NCI-H2171 (cell line): ENCODE data around the gene RIMS4.
A peak's percentile ranks its signal among the peaks of the same experiment; 100 is the strongest.
"Not testable (repeated sequence)": the region's sequence is repeated elsewhere in the genome, so short reads cannot be mapped to it uniquely, and the experiment has no call there.

ENCODE experiments used
- DNase-seq: peaks from one replicate; lab custom pipeline; 2025; lab: John Stamatoyannopoulos, UW

The RIMS4 gene

DNA sequence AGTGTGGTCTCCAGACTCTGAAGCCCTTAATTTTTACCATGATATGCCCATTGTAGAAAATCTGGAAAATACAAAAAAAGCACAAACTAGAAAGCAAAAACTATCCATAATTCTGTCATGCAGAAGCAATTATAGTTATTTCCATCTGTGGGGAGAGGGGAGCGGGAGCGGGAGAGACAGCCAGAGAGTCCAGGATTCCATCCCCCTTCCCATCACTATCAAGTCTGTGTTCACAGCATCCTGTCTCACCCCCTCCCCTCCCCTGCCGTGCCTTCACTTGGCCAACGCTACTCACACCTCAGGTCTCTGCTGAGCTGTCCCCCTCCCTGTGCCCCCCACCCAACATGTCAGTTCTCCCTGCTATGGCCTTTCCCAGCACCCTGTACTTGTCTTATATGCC, 14.5 kb downstream of the RIMS4 start:
- DNase-seq: no peak

DNA sequence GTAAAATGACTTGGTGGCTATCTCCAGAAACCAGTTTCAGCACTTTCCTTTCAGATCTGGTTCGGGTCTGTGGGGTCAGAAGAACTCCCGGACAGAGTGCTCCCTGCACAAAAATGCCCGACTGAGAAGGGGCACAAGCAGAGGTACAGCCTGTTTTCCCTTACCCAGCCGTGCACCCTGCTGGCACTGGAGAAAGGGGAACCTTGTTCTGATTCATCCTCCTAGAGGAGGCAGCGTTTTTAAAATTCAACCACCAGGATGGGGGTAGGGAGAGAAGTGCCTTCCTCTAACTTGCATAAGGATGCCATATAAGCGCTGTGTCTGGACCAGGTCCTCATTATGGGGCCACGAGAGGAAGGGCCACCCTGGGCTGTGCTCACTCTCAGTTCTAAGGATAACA, 17.6 kb downstream of the RIMS4 start:
- no peak for DNase-seq

DNA sequence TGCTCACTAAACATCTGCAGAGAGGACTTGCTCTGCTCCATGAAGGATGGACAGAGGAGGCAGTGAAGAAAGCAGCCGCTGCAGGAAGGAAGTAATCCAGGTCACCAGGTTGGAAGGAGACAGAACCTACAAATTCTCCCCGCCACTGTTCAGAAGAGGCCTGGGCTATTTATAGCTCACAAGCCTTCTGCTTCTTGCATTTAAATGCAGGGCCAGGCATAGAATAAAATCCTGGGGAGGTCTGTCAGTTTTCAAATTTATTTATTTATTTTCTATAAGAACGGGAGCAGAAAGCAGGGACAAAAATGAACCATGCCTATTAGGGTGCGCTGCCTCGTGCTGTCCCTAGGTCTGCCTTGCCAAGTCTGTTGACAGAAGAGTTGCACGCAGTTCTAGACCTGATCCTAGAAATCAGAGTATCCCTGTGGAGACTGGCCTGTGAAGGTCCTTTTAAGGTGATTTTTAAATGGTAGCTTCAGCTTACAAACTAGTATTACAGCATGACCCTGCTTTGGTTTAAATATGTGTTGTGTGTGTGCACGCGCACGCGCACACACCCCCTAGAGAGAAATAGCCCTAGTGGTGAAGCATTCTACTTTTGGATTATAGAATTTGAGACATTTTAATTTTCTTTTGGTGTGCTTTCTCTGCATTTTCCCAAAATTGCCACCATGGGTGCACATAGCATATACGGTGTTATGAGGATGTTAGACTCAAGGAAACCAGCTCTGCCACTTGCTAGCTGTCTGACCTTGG, 19.5 kb downstream of the RIMS4 start:
- DNase-seq: no peak

DNA sequence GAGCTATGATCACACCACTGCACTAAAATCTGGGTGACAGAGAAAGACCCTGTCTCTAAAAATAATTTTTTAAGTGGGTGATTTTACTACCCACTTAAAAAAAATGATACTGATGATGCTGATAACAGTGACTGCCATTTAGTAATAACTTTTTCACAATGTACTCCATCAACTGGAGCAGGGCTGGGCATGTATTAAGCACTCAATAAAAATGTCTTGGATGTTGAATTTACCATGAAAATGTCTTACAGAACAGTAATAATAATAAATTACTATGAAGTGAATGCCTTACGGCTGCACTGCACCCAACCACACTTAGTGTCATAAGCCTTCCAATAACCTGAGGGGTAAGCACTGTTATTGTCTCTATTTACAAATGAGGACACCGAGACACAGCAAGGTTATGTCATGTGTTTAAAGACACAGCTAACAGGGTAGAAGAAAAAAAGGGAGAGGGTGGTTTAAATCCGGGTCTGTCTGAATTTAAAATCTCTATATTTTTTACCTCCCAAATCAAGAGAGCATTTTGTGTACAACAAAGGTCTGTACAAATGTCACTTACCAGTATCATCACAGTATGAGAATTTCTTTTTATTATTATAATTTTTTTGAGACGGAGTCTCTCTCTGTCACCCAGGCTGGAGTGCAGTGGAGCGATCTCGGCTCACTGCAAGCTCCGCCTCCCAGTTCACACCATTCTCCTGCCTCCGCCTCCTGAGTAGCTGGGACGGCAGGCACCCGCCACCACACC, 21.5 kb downstream of the RIMS4 start:
- no peak for DNase-seq

DNA sequence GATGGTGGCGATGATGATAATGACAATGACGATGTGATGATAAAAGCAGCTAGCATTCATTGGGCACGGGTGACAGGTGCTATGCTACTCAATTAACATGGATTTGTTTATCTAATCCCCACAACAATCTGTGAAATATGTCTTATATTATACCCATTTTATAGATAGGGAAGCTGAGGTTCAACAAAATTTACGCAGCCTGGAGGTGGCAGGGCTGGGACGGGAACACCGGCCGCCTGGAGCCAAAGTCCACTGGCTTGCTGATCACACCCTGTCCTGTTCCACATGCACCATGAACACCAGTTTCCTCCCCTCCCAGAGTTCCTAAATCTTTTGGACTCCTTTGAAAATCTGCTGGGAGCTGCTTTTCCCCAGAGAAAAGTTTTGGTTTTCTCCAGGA, 23.0 kb downstream of the RIMS4 start:
- no peak for DNase-seq

DNA sequence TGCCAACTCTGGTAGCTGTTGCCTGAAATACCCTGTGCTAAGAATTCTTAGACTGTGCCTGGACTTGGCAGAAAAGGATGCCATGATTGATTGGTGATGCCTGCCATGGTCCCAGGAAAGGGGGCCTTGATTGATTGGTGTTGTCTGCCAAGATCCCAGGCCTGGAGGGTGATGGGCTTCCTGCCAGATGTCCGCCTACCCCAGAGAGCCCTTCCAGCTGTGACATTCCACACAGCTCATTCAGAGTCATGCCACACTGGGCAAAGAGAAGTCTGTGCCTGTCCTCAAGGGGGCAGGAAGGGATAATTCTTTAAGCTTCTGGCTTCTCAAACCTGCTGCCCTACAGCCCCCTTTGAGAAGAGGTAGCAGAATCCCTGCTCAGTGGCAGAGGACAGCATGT, 24.6 kb downstream of the RIMS4 start:
- peak; percentile 3 for DNase-seq

DNA sequence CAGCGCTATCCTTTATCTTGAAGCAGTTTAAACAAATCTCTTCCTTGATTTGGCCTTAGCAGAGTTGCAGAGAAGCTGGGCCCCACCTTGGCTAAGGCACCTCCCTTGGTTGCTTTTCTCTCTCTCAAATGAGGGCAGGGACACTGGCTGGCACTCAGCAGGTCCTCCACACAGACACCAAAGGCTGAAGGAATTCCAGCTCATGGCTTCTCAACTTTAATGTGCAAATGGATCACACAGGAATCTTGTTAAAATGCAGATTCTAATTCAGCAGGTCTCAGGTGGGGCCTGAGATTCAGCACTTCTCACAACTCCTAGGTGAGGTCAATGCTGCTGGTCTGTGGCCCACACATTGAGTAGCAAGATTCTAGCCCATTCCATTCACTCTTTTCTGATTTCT, 25.7 kb downstream of the RIMS4 start:
- DNase-seq: no peak

DNA sequence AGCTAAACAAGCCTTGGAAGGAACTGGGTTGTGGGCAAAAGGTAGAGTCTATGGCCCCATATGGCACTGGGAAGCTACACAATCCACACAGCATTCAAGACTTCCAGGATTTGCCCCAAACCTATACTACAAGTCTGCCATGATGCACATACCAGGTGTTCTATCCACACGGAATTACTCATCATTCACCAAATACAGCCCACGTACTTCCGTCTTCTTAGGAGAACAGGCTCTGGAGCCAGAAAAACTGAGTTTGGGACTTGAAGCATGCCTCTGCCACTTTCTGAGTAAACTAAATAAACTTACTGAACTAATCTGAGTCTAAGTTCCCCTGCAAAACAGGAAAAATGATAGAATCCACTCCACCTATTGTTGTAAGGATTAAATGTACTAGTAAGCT, 28.6 kb downstream of the RIMS4 start:
- DNase-seq: no peak

DNA sequence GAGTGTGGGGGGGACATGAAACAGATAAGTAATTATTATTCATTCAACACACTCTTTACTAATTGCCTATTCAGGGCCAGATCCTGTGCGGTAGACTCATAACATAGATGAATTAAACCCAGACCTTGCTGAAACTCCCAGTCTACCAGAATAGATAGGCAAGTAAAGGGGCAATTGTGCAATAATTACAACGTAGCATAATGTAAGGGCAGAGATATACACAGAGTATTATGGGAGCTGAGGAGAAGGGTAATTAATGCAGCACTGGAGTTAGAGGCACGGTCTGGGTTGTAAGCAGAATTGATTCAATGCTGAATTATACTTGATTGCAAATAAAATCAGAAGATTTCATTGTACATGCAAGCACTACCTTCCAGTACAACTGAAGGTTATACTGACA, 29.2 kb downstream of the RIMS4 start:
- DNase-seq: no peak

DNA sequence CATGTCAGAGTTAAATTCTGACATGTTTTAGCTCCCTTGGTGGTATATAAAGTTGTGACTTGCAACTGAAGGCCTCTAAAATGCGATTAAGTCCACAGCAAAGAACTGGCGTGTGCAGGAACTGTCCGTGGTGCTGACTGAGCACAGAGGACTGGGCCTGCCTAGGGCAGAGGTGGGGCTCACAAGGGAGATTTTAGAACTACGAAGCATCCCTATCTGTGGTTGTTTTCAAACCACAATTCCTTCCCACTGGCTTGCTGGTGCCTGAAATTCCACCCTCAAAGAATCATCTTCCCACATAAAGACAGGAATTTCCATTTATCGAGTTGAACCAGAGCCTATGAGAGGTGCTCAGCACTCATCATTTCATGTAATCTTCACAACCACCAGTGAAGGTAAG, 30.1 kb downstream of the RIMS4 start:
- no peak for DNase-seq

DNA sequence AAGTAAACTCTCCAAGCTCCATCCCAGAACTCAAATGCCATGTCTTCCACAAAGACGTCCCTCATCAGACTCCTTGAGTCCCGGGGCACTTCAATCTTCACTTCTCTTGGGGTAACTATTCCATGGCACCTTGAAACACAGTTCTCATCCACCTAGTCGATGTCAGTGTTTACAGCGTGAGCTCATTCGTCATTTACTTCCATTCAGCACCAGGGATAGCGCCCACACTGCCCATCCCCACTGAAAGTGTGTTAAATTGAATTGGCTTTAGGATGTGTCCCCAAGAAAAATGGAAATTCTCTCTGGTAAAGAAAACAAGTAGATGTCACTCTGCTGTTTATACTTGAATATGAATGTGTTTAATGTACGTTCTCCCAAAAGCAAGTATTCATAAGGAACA, 33.4 kb downstream of the RIMS4 start:
- DNase-seq: no peak

DNA sequence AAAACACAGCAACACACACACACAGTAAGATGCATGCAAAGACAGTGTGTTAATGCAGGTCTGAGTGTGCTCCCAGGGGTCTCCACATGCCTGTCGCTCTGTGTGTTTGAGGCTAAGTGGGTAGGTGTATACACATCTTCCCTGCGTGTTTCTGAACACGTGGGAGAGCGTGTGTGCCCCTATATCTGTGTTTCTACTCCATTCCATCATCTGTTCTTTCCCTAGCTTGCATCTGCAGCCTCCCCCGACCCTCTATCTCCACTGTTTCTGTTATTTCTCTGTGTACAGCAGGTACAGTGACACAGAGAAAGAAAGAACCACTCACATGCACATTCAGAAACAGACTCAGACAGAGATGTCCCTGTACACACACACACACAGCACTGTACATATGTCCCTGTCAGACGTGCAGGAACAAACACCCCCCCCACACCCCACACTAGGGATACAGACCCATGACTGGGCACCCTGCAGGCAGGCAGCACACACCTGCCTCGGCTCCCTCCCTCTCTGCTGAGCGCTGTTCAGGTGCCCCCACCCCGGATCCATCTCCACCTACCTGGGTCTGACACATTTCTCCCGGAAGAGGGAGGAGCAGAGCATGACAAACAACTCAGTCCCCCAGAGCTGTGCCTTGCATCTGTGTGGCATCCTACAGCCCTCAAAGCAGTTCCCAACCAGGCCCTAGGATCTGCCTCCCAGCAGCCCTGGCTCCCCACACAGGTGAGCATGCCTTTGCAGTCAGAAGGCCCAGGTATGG, 37.1 kb downstream of the RIMS4 start:
- no peak for DNase-seq

DNA sequence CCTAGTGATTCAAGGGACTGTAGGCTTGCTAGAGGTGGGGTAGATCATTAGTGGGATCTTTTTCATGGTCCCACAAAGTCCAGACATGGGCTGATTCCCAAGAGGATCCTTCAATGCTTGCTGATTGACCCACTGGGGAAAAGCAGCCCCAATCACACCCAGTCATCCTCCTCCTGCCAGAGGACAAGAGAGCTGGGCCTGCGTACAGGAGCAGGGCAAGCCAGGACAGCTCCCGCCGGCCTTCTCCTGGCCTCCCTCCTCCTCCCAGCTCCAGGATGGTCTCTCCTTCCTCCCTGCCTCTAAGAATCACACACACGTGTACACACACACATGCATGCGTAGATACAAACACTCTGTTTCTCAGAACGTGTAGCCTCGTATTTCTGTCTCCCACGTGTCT, 37.7 kb downstream of the RIMS4 start:
- no peak for DNase-seq

DNA sequence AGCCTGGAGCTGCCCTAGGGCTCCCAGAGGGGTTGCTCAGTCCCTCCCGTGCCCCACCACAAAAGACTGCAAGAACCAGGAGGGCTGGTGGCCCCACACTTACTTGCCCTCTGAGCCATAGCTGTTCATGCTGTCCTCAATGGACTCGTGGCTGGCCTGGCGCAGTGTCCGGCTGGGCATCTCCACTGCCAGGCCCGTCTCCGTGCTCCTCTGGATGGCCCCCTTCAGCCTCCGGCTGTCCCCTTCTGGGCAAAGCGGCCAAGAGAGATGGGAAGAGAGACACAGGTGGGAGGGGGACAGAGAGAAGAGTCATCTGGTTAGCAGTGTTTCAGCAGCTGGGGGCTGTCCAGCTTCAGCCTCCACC, 39.2 kb downstream of the RIMS4 start:
- no peak for DNase-seq

DNA sequence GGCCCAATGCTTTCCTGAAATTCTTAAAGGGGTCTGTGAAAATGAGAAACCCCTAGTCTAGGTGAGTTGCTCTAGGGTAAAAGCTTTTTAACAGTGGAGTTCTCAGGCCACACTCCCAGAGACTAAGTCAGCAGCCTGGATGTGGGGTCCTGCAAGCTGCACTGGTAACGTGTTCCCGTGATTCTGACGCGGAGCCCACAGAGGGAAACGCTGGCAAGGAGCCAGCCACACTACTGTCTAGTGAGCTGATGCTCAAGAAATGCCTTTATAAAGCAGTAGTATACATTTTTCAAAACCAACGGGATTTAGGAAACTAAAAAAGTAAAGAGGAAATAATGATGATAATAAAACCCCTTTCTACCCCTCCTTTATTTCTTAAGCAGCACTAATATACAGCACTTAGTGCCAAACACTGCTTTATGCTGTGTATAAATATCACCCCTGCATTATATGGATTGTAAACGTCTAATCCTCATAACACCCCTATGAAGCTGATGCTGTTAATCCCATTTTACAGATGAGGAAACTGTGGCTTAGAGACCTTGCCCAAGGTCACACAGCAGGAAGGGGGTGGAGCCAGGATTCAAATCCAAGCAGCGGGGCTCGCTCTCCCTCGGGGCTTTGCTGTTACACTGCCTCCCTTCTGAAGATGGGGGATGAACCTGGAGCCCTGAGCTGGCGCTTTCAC, 39.7 kb downstream of the RIMS4 start:
- no peak for DNase-seq

DNA sequence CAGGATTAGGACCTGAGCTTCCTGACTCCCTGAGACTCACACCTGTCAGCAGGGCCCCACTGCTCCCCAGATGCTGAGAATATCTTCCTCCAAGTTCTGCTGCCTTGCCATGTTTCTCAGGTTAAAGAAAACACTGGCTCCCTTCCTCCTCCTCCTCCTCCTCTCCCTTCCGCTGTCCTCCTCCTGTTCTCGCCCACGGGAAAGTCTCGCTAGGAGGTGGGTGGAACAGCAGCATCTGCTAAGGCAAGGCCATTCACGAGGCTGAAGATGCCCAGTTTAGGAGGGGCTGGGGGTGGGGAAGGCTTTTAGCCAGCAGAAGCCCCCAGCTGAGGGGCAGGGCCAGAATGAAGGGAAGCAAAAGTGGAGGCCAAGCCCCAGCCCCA, 40.9 kb downstream of the RIMS4 start:
- no peak for DNase-seq

DNA sequence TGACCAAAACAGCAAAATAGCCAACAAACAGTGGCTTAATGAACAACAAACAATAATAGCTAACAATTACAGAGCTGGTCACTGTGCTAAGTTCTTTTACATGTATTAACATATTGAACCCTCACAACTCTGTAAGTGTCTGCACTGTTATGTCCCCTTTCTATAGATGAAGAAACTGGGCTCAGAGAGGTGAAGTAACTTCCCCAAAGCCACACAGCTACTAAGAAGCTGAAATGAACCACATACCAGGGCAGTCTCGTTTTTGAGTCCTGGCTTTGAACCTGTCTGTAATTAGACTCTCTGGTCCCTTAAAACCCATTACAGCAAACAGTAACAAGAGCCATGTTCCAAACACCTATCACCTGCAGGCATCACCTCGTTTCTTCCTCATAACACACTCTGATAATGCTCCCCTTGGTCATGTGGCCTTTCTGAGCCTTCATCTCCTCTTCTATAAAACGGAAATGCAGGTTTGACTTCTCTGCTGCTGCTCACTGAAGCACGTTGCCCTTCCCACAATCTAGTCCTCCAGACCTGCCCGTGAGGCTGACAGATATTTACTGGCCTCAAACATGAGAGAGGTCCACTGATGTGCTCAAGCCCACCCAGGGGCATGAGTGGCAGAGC, 41.4 kb downstream of the RIMS4 start:
- DNase-seq: no peak

DNA sequence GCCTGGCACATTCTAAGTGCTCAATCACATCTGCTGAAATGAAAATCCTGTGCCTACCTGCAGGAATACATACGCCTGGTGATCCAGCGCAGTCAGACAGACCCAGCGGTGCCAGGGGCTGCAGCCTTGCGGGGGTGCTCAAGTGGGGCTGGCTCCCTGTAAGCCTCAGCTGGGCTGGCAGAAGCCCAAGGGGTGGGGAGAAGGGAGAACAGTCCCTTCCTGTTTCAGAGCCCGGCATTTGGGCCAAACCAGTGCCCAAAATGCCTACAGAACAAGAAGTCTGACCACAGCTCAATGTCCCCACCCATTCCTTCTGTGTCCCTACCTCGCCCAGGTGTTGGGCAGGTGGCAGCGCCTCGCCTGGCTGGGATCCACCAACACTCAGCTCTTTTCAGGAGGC, 42.1 kb downstream of the RIMS4 start:
- DNase-seq: no peak

DNA sequence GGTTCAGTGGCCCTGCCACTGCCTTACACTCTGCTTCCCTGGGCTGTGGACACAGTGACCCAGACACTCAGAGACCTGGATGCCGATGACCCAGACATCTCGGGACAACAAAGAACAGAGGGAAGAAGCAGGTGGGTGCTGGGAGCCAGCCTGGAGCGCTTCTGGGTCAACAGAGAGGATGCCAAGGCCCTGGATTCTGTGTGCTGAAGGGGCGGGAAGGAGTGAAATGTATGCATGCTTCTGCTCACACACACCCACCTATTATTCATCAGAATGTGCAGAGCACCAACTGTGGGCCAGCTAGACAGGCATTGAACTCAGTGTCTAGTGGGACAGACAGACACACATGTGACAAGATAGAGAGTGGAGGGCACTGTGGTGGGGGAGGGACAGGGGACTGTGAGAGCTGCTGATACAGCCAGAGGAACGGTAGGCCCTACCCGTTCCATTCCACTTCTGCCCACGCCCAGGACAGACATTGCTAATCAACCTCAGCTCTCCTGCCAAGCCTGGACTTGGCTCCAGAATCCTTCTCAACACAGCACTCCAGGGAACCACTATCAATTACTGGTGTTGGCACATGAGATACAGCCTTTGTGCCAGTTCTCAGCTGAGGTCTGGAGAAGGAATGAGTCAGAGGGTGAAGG, 44.5 kb downstream of the RIMS4 start:
- DNase-seq: no peak

DNA sequence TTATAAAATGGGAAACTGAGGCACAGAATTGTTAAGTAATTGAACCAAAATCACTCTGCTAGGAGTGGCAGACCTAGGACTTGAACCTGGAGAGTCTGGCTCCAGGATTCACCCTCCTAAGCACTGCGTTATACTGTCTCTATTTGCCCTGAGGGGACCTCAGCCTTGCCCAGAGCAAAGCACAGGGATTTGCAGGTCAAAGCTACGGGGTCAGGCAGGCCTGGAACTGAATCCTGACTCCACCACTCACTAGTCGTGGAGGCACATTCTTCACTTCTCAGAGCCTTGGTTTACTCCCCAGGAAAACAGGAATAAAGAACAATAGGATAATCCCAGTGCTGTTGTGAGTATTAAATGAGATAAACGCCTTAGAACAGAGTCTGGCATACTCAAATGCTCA, 45.3 kb downstream of the RIMS4 start:
- no peak for DNase-seq

DNA sequence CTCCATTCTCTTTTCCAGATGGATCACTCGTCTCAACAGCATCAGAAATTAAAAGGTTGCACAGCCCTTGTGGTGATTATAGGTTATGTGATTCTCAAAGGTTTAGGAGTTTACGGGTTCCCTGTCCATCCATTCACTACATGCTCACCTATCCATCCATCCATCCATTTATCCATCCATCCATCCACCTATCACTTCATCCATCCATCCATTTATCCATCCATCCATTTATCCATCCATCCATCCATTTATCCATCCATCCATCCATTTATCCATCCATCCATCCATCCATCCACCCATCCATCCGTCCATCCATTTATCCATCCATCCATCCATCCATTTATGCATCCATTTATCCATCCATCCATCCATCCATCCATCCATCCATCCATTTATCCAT, 46.5 kb downstream of the RIMS4 start:
- not testable (repeated sequence) for DNase-seq
